Uterine smooth muscle cell (primary cell): ENCODE measurements around the gene COL4A3. TPM values are rescaled to one million over a fixed set of nuclear protein-coding genes. Genes with fewer than 3 reads are reported as not detected.

ENCODE experiments used
- total RNA-seq: library from RNA; depleted of rRNA; stranded (reverse); fragments of >200 nt; gene quantifications from 2 replicates; pipeline ENCODE4 v1.2.3, GENCODE V29; 2014

The COL4A3 gene
- 0.25 and 1.1 TPM in 2 replicates for total RNA-seq

GRCh38 chr2:227163998-227164762 lies at the start of gene COL4A3, which contains the start of gene COL4A4:
TSS of gene COL4A3 (plus strand) at chr2:227164624. CDS start at chr2:227164727, 103 bp downstream.
TSS of gene COL4A4 (minus strand) at chr2:227164205. CDS start at chr2:227147483, 16,722 bp downstream.

GRCh38 chr2:227324995-227325838 lies 160.8 kb downstream of the COL4A3 start, which contains the start of gene MFF:
TSS of gene MFF (plus strand) at chr2:227325251. CDS start at chr2:227330666, 5,415 bp downstream.

Other genes with a start within 250 kb of the COL4A3 start
- 0.75 and 2.7 TPM in 2 replicates for gene COL4A4, start 419 bp upstream of the COL4A3 start, total RNA-seq
- gene MFF, start 160.6 kb downstream of the COL4A3 start, total RNA-seq, result 65.3 and 75.4 TPM in 2 replicates
- not detected in 2 replicates for gene TM4SF20, start 214.7 kb downstream of the COL4A3 start, total RNA-seq
- gene SCYGR1, start 223.3 kb downstream of the COL4A3 start, total RNA-seq, result not detected in 2 replicates